Fibroblast of lung (primary cell): Measurements from ENCODE around the gene COL6A2.

Experiments
- CTCF ChIP-seq, 2 donors: IDR thresholded peaks in 1 of 2; conservative IDR thresholded peaks in 1 of 2; 1 replicate in 1 of 2; 2 replicates in 1 of 2; pipeline ENCODE4 v1.5.1; 2011 to 2012; ENCODE audit warnings: low read length in 2 of 2, control low read depth in 1 of 2, inconsistent platforms in 1 of 2, low read depth in 1 of 2, mild to moderate bottlenecking in 1 of 2
- EZH2 ChIP-seq: IDR thresholded peaks from 2 replicates; pipeline ENCODE4 v1.5.1; 2012; ENCODE audit warnings: low read length, control low read depth, mild to moderate bottlenecking; ENCODE audit errors: missing control alignments

- TF ChIP-seq CTCF (conservative IDR thresholded peaks at IDR 0.05 in 1 of 2, IDR thresholded peaks at IDR 0.05 in 1 of 2; ENCODE audit: low read depth in 1 of 2, low read length in 2 of 2) (no peak), EZH2 (no peak)
Observed at GRCh38 chr21:46051821-46052675, 45.9 kb upstream of the COL6A2 start.
